Measurements from ENCODE around the gene CEP72.
"Not testable (repeated sequence)": the region's sequence is repeated elsewhere in the genome, so short reads cannot be mapped to it uniquely, and the experiment has no call there.

Gene CEP72

GRCh38 chr5:686936-687335 is 74.8 kb downstream of the CEP72 start:
- not testable (repeated sequence) for DNase-seq

- not testable (repeated sequence) for DNase-seq
These were observed 76.3 kb downstream of the CEP72 start for GRCh38 chr5:688348-689010.

- not testable (repeated sequence) for DNase-seq
These were observed 78.2 kb downstream of the CEP72 start for GRCh38 chr5:690293-690692.

- not testable (repeated sequence) for DNase-seq
These were observed 78.9 kb downstream of the CEP72 start for GRCh38 chr5:691049-691448.

- no peak for DNase-seq
These were observed 79.8 kb downstream of the CEP72 start for GRCh38 chr5:691817-692528.

GRCh38 chr5:692529-693041 is 80.4 kb downstream of the CEP72 start:
- not testable (repeated sequence) for DNase-seq

- not testable (repeated sequence) for DNase-seq
These were observed 81.3 kb downstream of the CEP72 start, which contains the start of gene TPPP for GRCh38 chr5:693271-694041. TPPP (minus strand) TSS chr5:693352; CDS start chr5:678060, 15,292 bp downstream.

GRCh38 chr5:694042-694431 is 81.9 kb downstream of the CEP72 start:
- DNase-seq, result not testable (repeated sequence)

- not testable (repeated sequence) for DNase-seq
These were observed 83.3 kb downstream of the CEP72 start for GRCh38 chr5:695475-695874.

- DNase-seq, result not testable (repeated sequence)
These were observed 84.1 kb downstream of the CEP72 start for GRCh38 chr5:696191-696590.

- not testable (repeated sequence) for DNase-seq
These were observed 84.9 kb downstream of the CEP72 start for GRCh38 chr5:696753-697702.
